Measurements from ENCODE around the gene SOBP.

- TF ChIP-seq CTCF (IDR thresholded peaks at IDR 0.05) (no peak), EP300 (IDR thresholded peaks at IDR 0.05) (no peak), POLR2AphosphoS5 (IDR thresholded peaks at IDR 0.05) (no peak), POLR2A (IDR thresholded peaks at IDR 0.05) (no peak)
Measured at GRCh38 chr6:107517274-107517673, 27.4 kb downstream of the SOBP start.

Measured in upper lobe of left lung (tissue), 4 donors.